ENCODE results near the gene SCN3B.

DNA sequence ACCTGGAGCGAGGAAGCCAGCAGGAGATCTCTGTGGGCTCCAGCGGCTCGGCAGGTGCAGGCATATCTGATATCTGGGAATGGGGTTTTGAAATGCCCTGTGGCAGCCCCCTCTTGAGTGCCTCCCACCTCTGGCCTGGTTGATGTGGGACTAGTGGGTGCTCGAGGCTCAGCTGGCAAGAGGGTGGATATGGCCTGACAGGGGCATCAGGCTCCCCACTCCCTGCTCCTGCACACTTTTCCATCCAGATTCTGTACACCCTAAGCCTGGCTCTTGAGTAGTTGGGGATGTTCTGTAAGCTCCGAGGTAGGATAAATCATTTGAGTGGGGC, 75.0 kb downstream of the SCN3B start:
- TF ChIP-seq POLR2A (IDR thresholded peaks at IDR 0.05; ENCODE audit: low read depth, low read length) (no peak), TAF1 (IDR thresholded peaks at IDR 0.05; ENCODE audit: borderline replicate concordance, low read depth, low read length) (no peak), POLR2AphosphoS5 (IDR thresholded peaks at IDR 0.05; ENCODE audit: low read depth, low read length) (no peak)
